Esophagus squamous epithelium (tissue), 5 donors: Measurements from ENCODE around the gene SLC26A11. TPM values are rescaled to one million over a fixed set of nuclear protein-coding genes. Genes with fewer than 3 reads are reported as not detected.

Experiments used
- DNase-seq: peaks from one replicate; lab custom pipeline; 2025; lab: John Stamatoyannopoulos, UW
- H3K27ac ChIP-seq, 4 donors: fragments of 200-600 bp; sonication (generic); one replicate each; pipeline ENCODE4 v1.5.1; 2016 to 2019; ENCODE audit warnings: mild to moderate bottlenecking in 1 of 4
- H3K27me3 ChIP-seq, 4 donors: fragments of 200-600 bp; sonication (generic); 1 replicate in 3 of 4; 2 replicates in 1 of 4; pipeline versions ENCODE4 v1.5.1 to v1.6.0; 2017 to 2021; ENCODE audit warnings: antibody characterized with exemption in 1 of 4
- H3K36me3 ChIP-seq, 3 donors: fragments of 200-600 bp; sonication (generic); one replicate each; pipeline ENCODE4 v1.5.1; 2016 to 2019
- H3K4me1 ChIP-seq, 3 donors: fragments of 200-600 bp; sonication (generic); one replicate each; pipeline ENCODE4 v1.5.1; 2017 to 2019
- H3K4me3 ChIP-seq, 4 donors: fragments of 200-600 bp; sonication (generic); 1 replicate in 3 of 4; 2 replicates in 1 of 4; pipeline ENCODE4 v1.5.1; 2016 to 2019; ENCODE audit warnings: mild to moderate bottlenecking in 2 of 4, moderate library complexity in 1 of 4
- H3K9me3 ChIP-seq, 3 donors: fragments of 200-600 bp; sonication (generic); one replicate each; pipeline ENCODE4 v1.5.1; 2016 to 2019
- CTCF ChIP-seq, 6 experiments: fragments of 450-650 bp in 4 of 6; fragments of 200-600 bp in 2 of 6; sonication (generic) in 2 of 6; IDR thresholded peaks; one replicate each; pipeline ENCODE4 v1.5.1; 2016 to 2019; ENCODE audit warnings: antibody characterized with exemption in 6 of 6, mild to moderate bottlenecking in 4 of 6, moderate library complexity in 4 of 6
- POLR2A ChIP-seq, 4 donors: fragments of 450-650 bp; IDR thresholded peaks; one replicate each; pipeline ENCODE4 v1.6.1; 2017; ENCODE audit warnings: antibody characterized with exemption in 4 of 4, mild to moderate bottlenecking in 4 of 4, moderate library complexity in 3 of 4
- WGBS, 2 donors: methylation state at CpG; one replicate each; pipeline ENCODE4 v1.1.5; 2018; 5-methylcytosine and 5-hydroxymethylcytosine counted together
- intact Hi-C: fragments of 100-400 bp; cut with DNase I; formaldehyde crosslinking; loops from one replicate; pipeline ENCODE4 v1.15.0; 2022
- total RNA-seq, 4 donors: library from RNA; depleted of rRNA; stranded (reverse); fragments of >200 nt; gene quantifications; one replicate each; pipeline ENCODE4 v1.1.0, GENCODE V29; 2016
- donor health status: DM: yes; HTN: yes; CAD: no.

The SLC26A11 gene
- total RNA-seq = 10 to 100 TPM in 1 of 4 donors, 1 to 10 TPM in 3; 5.7 to 11.4 (median 7.6) TPM

- intact Hi-C loops = no loop called here
- TF ChIP-seq CTCF (IDR thresholded peaks at IDR 0.05) (no peak), POLR2A (IDR thresholded peaks at IDR 0.05) (peak in 1 of 4 donors; percentile 62)
- H3K4me1 ChIP-seq = peaks cover 10 to 54% (median 26%) of the 10 kb centered on the region in 3 donors
- 0% methylated on average over 2 of the region's 77 CpGs; no CpG with 5 or more reads in 1 of the 2 donors for WGBS, 2 donors
- peaks cover 0 to 36% (median 0%) of the 10 kb centered on the region in 3 donors for H3K36me3 ChIP-seq
- H3K4me3 ChIP-seq = peak within 1 kb of the TSS; percentile 77 to 99 (median 90)
- no peak for DNase-seq
- no peaks in the 10 kb centered on the region for H3K27me3 ChIP-seq
- H3K27ac ChIP-seq = peak within 1 kb of the TSS; percentile 81 to 91 (median 86)
- H3K9me3 ChIP-seq = no peaks in the 10 kb centered on the region
Measured at GRCh38 chr17:80220054-80220735, at the start of gene SLC26A11, which contains the start of gene SGSH. SLC26A11 (plus strand) TSS chr17:80220427; CDS start chr17:80221561, 1,134 bp downstream. SGSH (minus strand) TSS chr17:80220333; CDS start chr17:80220313, 20 bp downstream.

GRCh38 chr17:80171681-80172080, 48.5 kb upstream of the SLC26A11 start:
- no peak overlapping the region for H3K27ac ChIP-seq
- H3K9me3 ChIP-seq = no peaks in the 10 kb centered on the region
- no peak overlapping the region for H3K4me3 ChIP-seq
- peaks cover 0 to 36% (median 8%) of the 10 kb centered on the region in 3 donors for H3K4me1 ChIP-seq
- peaks cover 0 to 5% (median 0%) of the 10 kb centered on the region in 3 donors for H3K36me3 ChIP-seq
- H3K27me3 ChIP-seq = no peaks in the 10 kb centered on the region
- TF ChIP-seq POLR2A (IDR thresholded peaks at IDR 0.05) (no peak), CTCF (IDR thresholded peaks at IDR 0.05) (no peak)
- WGBS, 2 donors = 85 to 90% methylated on average over 2 to 3 of the region's 7 CpGs
- intact Hi-C loops = no loop called here
- no peak for DNase-seq

GRCh38 chr17:80173126-80173525, 47.1 kb upstream of the SLC26A11 start:
- 80 to 85% methylated on average over 12 of the region's 12 CpGs for WGBS, 2 donors
- intact Hi-C loops = no loop called here

GRCh38 chr17:80173916-80174315, 46.3 kb upstream of the SLC26A11 start:
- intact Hi-C loops = no loop called here
- DNase-seq = no peak
- H3K27ac ChIP-seq = no peak overlapping the region
- H3K4me1 ChIP-seq = peaks cover 0 to 26% (median 8%) of the 10 kb centered on the region in 3 donors
- no peaks in the 10 kb centered on the region for H3K9me3 ChIP-seq
- WGBS, 2 donors = 81 to 96% methylated on average over 5 to 6 of the region's 6 CpGs
- no peaks in the 10 kb centered on the region for H3K27me3 ChIP-seq
- H3K4me3 ChIP-seq = no peak overlapping the region
- no peak for TF ChIP-seq POLR2A (IDR thresholded peaks at IDR 0.05)
- no peak for TF ChIP-seq CTCF (IDR thresholded peaks at IDR 0.05)
- H3K36me3 ChIP-seq = peaks cover 0 to 8% (median 0%) of the 10 kb centered on the region in 3 donors

More at GRCh38 chr17:80173126-80173525, 47.1 kb upstream of the SLC26A11 start:
- Histone ChIP-seq H3K9me3 (no peaks in the 10 kb centered on the region), H3K4me3 (no peak overlapping the region), H3K27me3 (no peaks in the 10 kb centered on the region), H3K36me3 (peaks cover 0 to 5% (median 0%) of the 10 kb centered on the region in 3 donors), H3K27ac (no peak overlapping the region), H3K4me1 (peaks cover 0 to 32% (median 8%) of the 10 kb centered on the region in 3 donors)
- no peak for DNase-seq
- TF ChIP-seq POLR2A (IDR thresholded peaks at IDR 0.05) (no peak), CTCF (IDR thresholded peaks at IDR 0.05) (no peak)

- intact Hi-C loops = no loop called here
- H3K27ac ChIP-seq = no peak overlapping the region
- 83 to 91% methylated on average over 8 to 9 of the region's 11 CpGs for WGBS, 2 donors
- H3K4me3 ChIP-seq = no peak overlapping the region
- no peak for TF ChIP-seq CTCF (IDR thresholded peaks at IDR 0.05)
- peaks cover 0 to 22% (median 0%) of the 10 kb centered on the region in 3 donors for H3K36me3 ChIP-seq
- no peaks in the 10 kb centered on the region for H3K27me3 ChIP-seq
- no peak for DNase-seq
- peaks cover 0 to 10% (median 8%) of the 10 kb centered on the region in 3 donors for H3K4me1 ChIP-seq
- H3K9me3 ChIP-seq = no peaks in the 10 kb centered on the region
Measured at GRCh38 chr17:80176757-80177156, 43.5 kb upstream of the SLC26A11 start.
